Kidney (tissue), 14 donors: ENCODE data around the gene NRG3. TPM values are rescaled to one million over a fixed set of nuclear protein-coding genes. Genes with fewer than 3 reads are reported as not detected.

ENCODE experiments used
- DNase-seq, 5 donors: peaks; one replicate each; pipeline ENCODE4 v3.0.0-alpha.2; 2013 to 2020
- FAIRE-seq: peaks from 2 replicates; lab custom pipeline; 2012; peaks lifted over from hg19 to GRCh38; lab: Jason Lieb, UNC
- H3K27ac ChIP-seq, 2 donors: one replicate each; pipeline ENCODE4 v1.7.0; 2013; ENCODE audit warnings: low read depth in 2 of 2, low read length in 2 of 2, inconsistent platforms in 1 of 2
- H3K27me3 ChIP-seq: one replicate; pipeline ENCODE4 v1.7.1; 2013; ENCODE audit warnings: low read length, inconsistent platforms; ENCODE audit not compliant: control insufficient read depth, insufficient read depth
- H3K36me3 ChIP-seq, 3 donors: one replicate each; pipeline versions ENCODE4 v1.7.0 to v1.7.1; 2013; ENCODE audit warnings: low read length in 3 of 3, control low read depth in 1 of 3, inconsistent platforms in 1 of 3; ENCODE audit not compliant: insufficient read depth in 3 of 3, control insufficient read depth in 2 of 3
- H3K4me1 ChIP-seq, 3 donors: one replicate each; pipeline versions ENCODE4 v1.7.0 to v1.7.1; 2013; ENCODE audit warnings: low read length in 3 of 3, inconsistent platforms in 1 of 3, low read depth in 1 of 3; ENCODE audit not compliant: control insufficient read depth in 2 of 3, insufficient read depth in 2 of 3
- H3K4me3 ChIP-seq, 3 donors: one replicate each; pipeline versions ENCODE4 v1.7.0 to v1.8.1; 2013; ENCODE audit warnings: low read length in 3 of 3, control low read depth in 1 of 3, inconsistent platforms in 1 of 3
- H3K9ac ChIP-seq, 3 donors: one replicate each; pipeline versions ENCODE4 v1.7.0 to v1.7.1; 2013; ENCODE audit warnings: low read length in 3 of 3, control low read depth in 1 of 3, inconsistent platforms in 1 of 3
- H3K9me3 ChIP-seq, 3 donors: one replicate each; pipeline versions ENCODE4 v1.7.0 to v1.7.1; 2013; ENCODE audit warnings: low read length in 3 of 3, control low read depth in 1 of 3, inconsistent platforms in 1 of 3; ENCODE audit not compliant: control insufficient read depth in 2 of 3, insufficient read depth in 1 of 3
- intact Hi-C: fragments of 100-400 bp; cut with DNase I; formaldehyde crosslinking; loops from one replicate; pipeline ENCODE4 v1.11.1; 2022
- polyA plus RNA-seq: library from polyadenylated mRNA; stranded (reverse); fragments of 350-450 nt; fragmentation: Illumina TruSeq; extraction: RNeasy Lipid Tissue Mini Kit (QIAGEN cat#74804); gene quantifications from one replicate; pipeline ENCODE4 v1.2.3, GENCODE V29; 2014; ENCODE audit warnings: low read depth, low replicate concordance; ENCODE audit not compliant: insufficient read depth
- total RNA-seq: library from RNA; stranded (reverse); fragmentation: NEBNext Ultra II Directional; extraction: Animal tissue kit (Norgen Biotek cat#: 25700); gene quantifications from one replicate; pipeline ENCODE4 v1.2.1, GENCODE V29; 2021
- TF ChIP-seq, protein P1 (sequence below): IDR thresholded peaks from 3 replicates; pipeline ENCODE4 v1.5.1; 2012; ENCODE audit warnings: mild to moderate bottlenecking, moderate library complexity, borderline replicate concordance; ENCODE audit not compliant: insufficient read depth; ENCODE audit errors: extremely low read depth
- donor health status: control.
- donor health status: control.
- donor health status: control.
- donor health status: control.
- donor health status: control.
- donor health status: DM: yes; HTN: yes; CAD: no.
- donor health status: Normal renal cell carcinoma (clear cell type).

NRG3 gene
- total and polyA plus RNA-seq, 2 donors from 2014 or later, result 0.62 to 5.4 TPM

DNA sequence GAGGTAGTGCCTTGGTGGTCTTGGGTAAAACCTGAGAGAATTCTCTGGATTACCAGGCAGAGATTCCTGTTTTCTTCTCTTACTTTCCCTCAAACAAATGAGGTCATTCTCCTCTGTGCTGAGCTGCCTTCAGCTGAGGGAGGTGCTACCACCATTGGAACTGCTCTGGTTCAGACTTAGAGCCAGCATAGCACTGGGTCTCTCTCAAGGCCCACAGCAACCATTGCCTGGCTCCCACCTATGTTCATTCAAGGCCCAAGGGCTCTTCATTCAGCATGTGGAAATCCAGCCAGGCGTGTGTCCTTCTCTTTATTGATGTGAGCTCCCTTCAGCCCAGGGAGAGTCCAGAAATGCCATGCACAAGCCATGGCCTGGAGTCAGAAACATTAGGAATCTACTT lies 261.1 kb downstream of the NRG3 start:
- H3K36me3 ChIP-seq, result no peaks in the 10 kb centered on the region
- H3K4me3 ChIP-seq, result no peak overlapping the region
- TF ChIP-seq, protein P1, sequence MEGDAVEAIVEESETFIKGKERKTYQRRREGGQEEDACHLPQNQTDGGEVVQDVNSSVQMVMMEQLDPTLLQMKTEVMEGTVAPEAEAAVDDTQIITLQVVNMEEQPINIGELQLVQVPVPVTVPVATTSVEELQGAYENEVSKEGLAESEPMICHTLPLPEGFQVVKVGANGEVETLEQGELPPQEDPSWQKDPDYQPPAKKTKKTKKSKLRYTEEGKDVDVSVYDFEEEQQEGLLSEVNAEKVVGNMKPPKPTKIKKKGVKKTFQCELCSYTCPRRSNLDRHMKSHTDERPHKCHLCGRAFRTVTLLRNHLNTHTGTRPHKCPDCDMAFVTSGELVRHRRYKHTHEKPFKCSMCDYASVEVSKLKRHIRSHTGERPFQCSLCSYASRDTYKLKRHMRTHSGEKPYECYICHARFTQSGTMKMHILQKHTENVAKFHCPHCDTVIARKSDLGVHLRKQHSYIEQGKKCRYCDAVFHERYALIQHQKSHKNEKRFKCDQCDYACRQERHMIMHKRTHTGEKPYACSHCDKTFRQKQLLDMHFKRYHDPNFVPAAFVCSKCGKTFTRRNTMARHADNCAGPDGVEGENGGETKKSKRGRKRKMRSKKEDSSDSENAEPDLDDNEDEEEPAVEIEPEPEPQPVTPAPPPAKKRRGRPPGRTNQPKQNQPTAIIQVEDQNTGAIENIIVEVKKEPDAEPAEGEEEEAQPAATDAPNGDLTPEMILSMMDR, result no peak
- no peaks in the 10 kb centered on the region for H3K4me1 ChIP-seq
- H3K9me3 ChIP-seq, result peaks cover 0 to 4% (median 0%) of the 10 kb centered on the region in 3 donors
- intact Hi-C loops, result no loop called here
- no peak overlapping the region for H3K9ac ChIP-seq
- FAIRE-seq (no peak), DNase-seq (no peak)
- H3K27ac ChIP-seq, result no peak overlapping the region
- H3K27me3 ChIP-seq, result no peaks in the 10 kb centered on the region

DNA sequence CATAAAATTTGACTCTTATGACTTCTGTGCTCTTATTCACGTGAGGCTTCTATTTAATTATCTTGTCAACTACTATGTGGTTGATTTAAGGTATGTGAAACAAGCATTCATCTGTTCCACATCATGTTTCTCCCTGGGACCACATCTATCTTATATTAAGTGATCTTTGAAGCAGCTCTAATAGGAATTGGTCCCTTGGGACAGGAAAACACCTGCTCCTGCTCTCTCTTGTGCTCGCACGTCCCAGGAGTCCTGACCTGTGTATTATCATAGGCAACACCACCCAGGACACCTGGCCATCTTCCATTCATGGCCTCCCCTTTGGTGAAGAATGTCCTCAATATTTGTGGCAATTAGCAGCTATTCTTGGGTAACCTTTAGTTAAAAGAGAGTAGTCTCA lies 269.2 kb downstream of the NRG3 start:
- Histone ChIP-seq H3K36me3 (no peaks in the 10 kb centered on the region), H3K9me3 (no peaks in the 10 kb centered on the region), H3K4me1 (no peaks in the 10 kb centered on the region), H3K27ac (no peak overlapping the region), H3K4me3 (no peak overlapping the region), H3K27me3 (no peaks in the 10 kb centered on the region), H3K9ac (no peak overlapping the region)
- FAIRE-seq (no peak), DNase-seq (no peak)
- intact Hi-C loops, result no loop called here
- TF ChIP-seq, protein P1, result no peak

DNA sequence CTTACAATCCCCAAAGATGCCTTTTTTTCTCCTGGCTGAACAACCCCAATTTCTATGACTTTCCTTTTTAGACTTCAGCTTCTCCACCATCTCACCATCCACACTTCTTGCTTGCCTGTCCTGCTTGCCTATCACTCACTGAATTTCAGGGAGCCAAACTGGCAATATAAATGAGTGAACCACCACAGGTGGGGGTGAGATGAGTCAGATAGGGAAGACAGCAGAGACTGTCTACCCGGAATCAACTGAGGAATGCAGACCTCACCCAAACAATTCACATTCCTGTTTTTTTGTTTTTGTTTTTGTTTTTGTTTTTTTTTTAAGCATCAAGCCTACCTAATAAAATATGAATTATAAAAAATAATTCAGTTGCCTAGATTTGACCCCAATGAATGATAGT lies 273.8 kb downstream of the NRG3 start:
- H3K36me3 ChIP-seq, result no peaks in the 10 kb centered on the region
- H3K9ac ChIP-seq, result no peak overlapping the region
- H3K4me1 ChIP-seq, result no peaks in the 10 kb centered on the region
- DNase-seq, result no peak
- no peak overlapping the region for H3K27ac ChIP-seq
- FAIRE-seq, result no peak
- intact Hi-C loops, result no loop called here
- no peak overlapping the region for H3K4me3 ChIP-seq
- H3K27me3 ChIP-seq, result no peaks in the 10 kb centered on the region
- no peaks in the 10 kb centered on the region for H3K9me3 ChIP-seq
- TF ChIP-seq, protein P1, result no peak

DNA sequence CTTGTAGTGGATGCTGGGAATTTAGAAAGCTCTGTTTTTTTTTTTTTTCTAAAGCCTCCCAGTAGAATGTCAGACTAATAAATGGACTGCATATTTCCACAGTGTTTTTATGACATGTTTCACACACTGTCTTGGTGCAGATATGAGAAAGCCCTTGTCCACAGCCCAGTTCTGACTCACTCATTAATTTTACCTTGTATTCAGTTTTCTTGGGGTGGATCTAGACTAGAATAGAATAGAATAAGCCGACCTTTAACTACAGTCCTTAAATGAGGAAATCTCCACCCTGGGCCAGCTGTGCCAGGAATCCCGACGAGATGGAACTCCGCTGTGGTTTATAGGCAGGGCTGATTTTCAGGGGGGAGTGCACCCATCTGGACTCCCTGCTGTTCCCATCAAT lies 274.7 kb downstream of the NRG3 start:
- TF ChIP-seq, protein P1, result no peak
- H3K36me3 ChIP-seq, result no peaks in the 10 kb centered on the region
- no peak overlapping the region for H3K4me3 ChIP-seq
- H3K27me3 ChIP-seq, result no peaks in the 10 kb centered on the region
- DNase-seq, result no peak
- no peaks in the 10 kb centered on the region for H3K4me1 ChIP-seq
- intact Hi-C loops, result no loop called here
- H3K9ac ChIP-seq, result no peak overlapping the region
- no peak overlapping the region for H3K27ac ChIP-seq
- H3K9me3 ChIP-seq, result no peaks in the 10 kb centered on the region
- FAIRE-seq, result no peak
